ENCODE data around the gene JPT1. TPM values are rescaled to one million over a fixed set of nuclear protein-coding genes. Genes with fewer than 3 reads are reported as not detected.

Gene JPT1
- total RNA-seq, 1 experiment from 2014 or later, result 341 TPM

DNA sequence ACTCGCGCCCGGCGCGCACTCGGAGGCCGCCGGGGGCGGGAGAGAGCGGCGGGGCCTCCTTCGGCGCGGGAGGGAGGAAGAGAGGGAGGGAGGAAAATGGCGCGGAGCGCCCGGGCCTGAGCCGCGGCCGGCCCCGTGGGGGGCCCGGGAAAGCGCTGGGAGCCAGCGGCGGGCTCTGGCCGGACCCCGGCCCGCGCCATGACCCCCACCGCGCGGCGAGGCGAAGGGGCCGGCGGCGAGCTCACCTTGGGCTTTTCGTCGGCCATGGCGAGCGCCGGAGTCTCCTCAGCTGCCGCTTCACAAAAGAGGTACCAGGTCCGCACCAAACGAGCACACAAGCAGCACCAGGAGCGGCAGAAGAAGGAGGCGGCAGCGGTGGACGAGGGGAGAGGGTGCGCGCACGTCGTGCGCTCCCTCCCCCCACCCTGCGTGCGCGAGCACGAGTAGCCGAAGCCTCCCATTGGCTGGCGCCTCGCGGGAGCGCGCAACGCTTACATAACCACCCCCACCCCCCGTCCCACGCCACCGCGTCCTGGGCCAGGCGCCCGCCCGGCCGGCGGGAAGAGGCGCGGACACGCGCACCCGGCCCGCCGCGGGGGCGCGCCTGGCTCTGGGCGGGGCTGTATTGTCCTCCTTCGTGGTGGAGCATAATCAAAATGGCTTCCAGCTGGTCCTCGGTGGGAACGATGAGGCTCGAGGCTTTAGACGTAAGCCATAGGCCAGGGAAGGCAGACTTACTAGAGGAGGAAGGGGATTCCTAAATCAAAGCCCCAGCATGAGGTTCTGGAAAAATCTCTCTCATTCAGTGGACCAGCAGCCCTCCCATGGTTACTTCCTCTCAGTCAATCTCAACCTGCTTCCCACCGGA is 28.5 kb upstream of the JPT1 start, which contains the start of gene SUMO2 (continued):
- TF ChIP-seq ZNF121 (CRISPR knock-in tag; IDR thresholded peaks at IDR 0.05) (no peak), ZNF138 (CRISPR knock-in tag; conservative IDR thresholded peaks at IDR 0.05) (no peak), CBFB (CRISPR knock-in tag; IDR thresholded peaks at IDR 0.05; ENCODE audit: low read depth) (no peak), TCF7 (CRISPR knock-in tag; IDR thresholded peaks at IDR 0.05; ENCODE audit: low read depth) (peak; percentile 61; the same call in 1 of the 2 replicates), NFATC4 (CRISPR knock-in tag; IDR thresholded peaks at IDR 0.05) (peak; percentile 21; the same call in 1 of the 2 replicates), IRF2 (CRISPR knock-in tag; IDR thresholded peaks at IDR 0.05; ENCODE audit: borderline replicate concordance, low read depth) (no peak), SMAD3 (CRISPR knock-in tag; IDR thresholded peaks at IDR 0.05; ENCODE audit: borderline replicate concordance) (no peak), ZNF416 (CRISPR knock-in tag; IDR thresholded peaks at IDR 0.05) (no peak), ATF1 (CRISPR knock-in tag; IDR thresholded peaks at IDR 0.05) (no peak), HMGA2 (CRISPR knock-in tag; IDR thresholded peaks at IDR 0.05) (no peak), SP1 (CRISPR knock-in tag; conservative IDR thresholded peaks at IDR 0.05) (no peak; the same call in 1 of the 2 replicates), E2F4 (CRISPR knock-in tag; IDR thresholded peaks at IDR 0.05; ENCODE audit: borderline replicate concordance, low read depth) (0 out of 2 replicates have a peak, but pooled peaks have one; percentile 30), ZNF281 (CRISPR knock-in tag; IDR thresholded peaks at IDR 0.05) (peak; percentile 70; the same call in 1 of the 2 replicates), GRHL2 (CRISPR knock-in tag; IDR thresholded peaks at IDR 0.05; ENCODE audit: insufficient replicate concordance, severe bottlenecking) (no peak), RELA (CRISPR knock-in tag; IDR thresholded peaks at IDR 0.05; ENCODE audit: borderline replicate concordance) (no peak), MXD4 (CRISPR knock-in tag; IDR thresholded peaks at IDR 0.05; ENCODE audit: borderline replicate concordance) (no peak)
- TF ChIP-seq, protein P1, sequence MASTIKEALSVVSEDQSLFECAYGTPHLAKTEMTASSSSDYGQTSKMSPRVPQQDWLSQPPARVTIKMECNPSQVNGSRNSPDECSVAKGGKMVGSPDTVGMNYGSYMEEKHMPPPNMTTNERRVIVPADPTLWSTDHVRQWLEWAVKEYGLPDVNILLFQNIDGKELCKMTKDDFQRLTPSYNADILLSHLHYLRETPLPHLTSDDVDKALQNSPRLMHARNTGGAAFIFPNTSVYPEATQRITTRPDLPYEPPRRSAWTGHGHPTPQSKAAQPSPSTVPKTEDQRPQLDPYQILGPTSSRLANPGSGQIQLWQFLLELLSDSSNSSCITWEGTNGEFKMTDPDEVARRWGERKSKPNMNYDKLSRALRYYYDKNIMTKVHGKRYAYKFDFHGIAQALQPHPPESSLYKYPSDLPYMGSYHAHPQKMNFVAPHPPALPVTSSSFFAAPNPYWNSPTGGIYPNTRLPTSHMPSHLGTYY (CRISPR knock-in tag; IDR thresholded peaks at IDR 0.05), result no peak

GRCh38 chr17:75182319-75182568 is 27.9 kb upstream of the JPT1 start:
- Mint-ChIP-seq H3K36me3 (peaks cover 31% of the 10 kb centered on the region), H3K27me3 (ENCODE audit: low read depth) (no peaks in the 10 kb centered on the region), H3K4me1 (peaks cover 26% of the 10 kb centered on the region), H3K9me3 (no peaks in the 10 kb centered on the region), H3K27ac (no peak overlapping the region), H3K4me3 (peak overlapping the region; percentile 92)
- TF ChIP-seq PRRX2 (CRISPR knock-in tag; IDR thresholded peaks at IDR 0.05), result no peak
- TF ChIP-seq HMGXB4 (CRISPR knock-in tag; IDR thresholded peaks at IDR 0.05), result peak; percentile 77; the same call in 1 of the 2 replicates
- TF ChIP-seq FOXP1 (CRISPR knock-in tag; IDR thresholded peaks at IDR 0.05; ENCODE audit: borderline replicate concordance), result peak; percentile 5; the same call in 1 of the 2 replicates
- no peak for TF ChIP-seq ZNF138 (CRISPR knock-in tag; conservative IDR thresholded peaks at IDR 0.05)
- TF ChIP-seq E2F1 (CRISPR knock-in tag; IDR thresholded peaks at IDR 0.05), result no peak
- TF ChIP-seq GABPB1 (CRISPR knock-in tag; IDR thresholded peaks at IDR 0.05), result peak; percentile 12; the same call in 1 of the 2 replicates
- TF ChIP-seq ZNF219 (CRISPR knock-in tag; IDR thresholded peaks at IDR 0.05; ENCODE audit: borderline replicate concordance), result no peak
- TF ChIP-seq NFE2L1 (CRISPR knock-in tag; IDR thresholded peaks at IDR 0.05), result no peak
- TF ChIP-seq KAT7 (CRISPR knock-in tag; IDR thresholded peaks at IDR 0.05; ENCODE audit: borderline replicate concordance), result peak; percentile 50; the same call in 1 of the 2 replicates
- DNase-seq (ENCODE audit: low spot score), result peak; percentile 26
- ChIA-PET POLR2A (no interaction called here), CTCF (no interaction called here)
- ATAC-seq, result no peak
